ENCODE measurements around the gene USP6NL. TPM values are rescaled to one million over a fixed set of nuclear protein-coding genes. Genes with fewer than 3 reads are reported as not detected.

Gene USP6NL
- total RNA-seq, 4 donors from 2014 or later, result 10.4 to 14.9 (median 13.2) TPM

- H3K9me3 ChIP-seq, result no peaks in the 10 kb centered on the region
Measured at GRCh38 chr10:11478807-11479206, 132.6 kb downstream of the USP6NL start.

GRCh38 chr10:11475831-11476434 is 135.5 kb downstream of the USP6NL start:
- H3K36me3 ChIP-seq, result peaks cover 0 to 1% (median 0%) of the 10 kb centered on the region in 4 donors
- no peaks in the 10 kb centered on the region for H3K27me3 ChIP-seq
- peaks cover 0 to 8% (median 6%) of the 10 kb centered on the region in 4 donors for H3K4me1 ChIP-seq
- DNase-seq (ENCODE audit: extremely low spot score), result no peak
- 95% methylated on average over 3 of the region's 3 CpGs for WGBS
- H3K27ac ChIP-seq (replicated peaks in 1 of 4), result no peak overlapping the region
- intact Hi-C loops (cut with DNase I), result no loop called here
- TF ChIP-seq EP300 (IDR thresholded peaks at IDR 0.05) (no peak), POLR2A (IDR thresholded peaks at IDR 0.05; ENCODE audit: low read depth) (no peak), CTCF (IDR thresholded peaks at IDR 0.05) (no peak), POLR2AphosphoS5 (IDR thresholded peaks at IDR 0.05) (no peak)
- no peaks in the 10 kb centered on the region for H3K9me3 ChIP-seq
- no peak overlapping the region for H3K4me3 ChIP-seq

More at GRCh38 chr10:11478807-11479206, 132.6 kb downstream of the USP6NL start:
- no peak for DNase-seq (ENCODE audit: extremely low spot score)
- Histone ChIP-seq H3K4me1 (no peaks in the 10 kb centered on the region), H3K27ac (replicated peaks in 1 of 4) (no peak overlapping the region), H3K36me3 (peaks cover 0 to 10% (median 2%) of the 10 kb centered on the region in 4 donors), H3K4me3 (no peak overlapping the region), H3K27me3 (no peaks in the 10 kb centered on the region)
- intact Hi-C loops (cut with DNase I), result no loop called here
- WGBS, result 100% methylated on average over 1 of the region's 1 CpG
- TF ChIP-seq CTCF (IDR thresholded peaks at IDR 0.05), result no peak
- TF ChIP-seq POLR2AphosphoS5 (IDR thresholded peaks at IDR 0.05), result no peak
- TF ChIP-seq EP300 (IDR thresholded peaks at IDR 0.05), result no peak
- no peak for TF ChIP-seq POLR2A (IDR thresholded peaks at IDR 0.05; ENCODE audit: low read depth)

- H3K4me3 ChIP-seq, result no peak overlapping the region
- H3K27ac ChIP-seq (replicated peaks in 1 of 4), result no peak overlapping the region
- no peak for TF ChIP-seq CTCF (IDR thresholded peaks at IDR 0.05)
- no peak for TF ChIP-seq POLR2A (IDR thresholded peaks at IDR 0.05; ENCODE audit: low read depth)
- TF ChIP-seq EP300 (IDR thresholded peaks at IDR 0.05), result no peak
- TF ChIP-seq POLR2AphosphoS5 (IDR thresholded peaks at IDR 0.05), result no peak
- no peaks in the 10 kb centered on the region for H3K36me3 ChIP-seq
- 57% methylated on average over 12 of the region's 12 CpGs for WGBS
- peaks cover 0 to 8% (median 6%) of the 10 kb centered on the region in 4 donors for H3K4me1 ChIP-seq
- intact Hi-C loops (cut with DNase I), result no loop called here
- DNase-seq (ENCODE audit: extremely low spot score), result no peak
- H3K27me3 ChIP-seq, result no peaks in the 10 kb centered on the region
- no peaks in the 10 kb centered on the region for H3K9me3 ChIP-seq
Measured at GRCh38 chr10:11473128-11473760, 138.2 kb downstream of the USP6NL start.

- 63% methylated on average over 8 of the region's 8 CpGs for WGBS
- TF ChIP-seq CTCF (IDR thresholded peaks at IDR 0.05), result peak; percentile 73 to 86 (median 82)
- TF ChIP-seq POLR2AphosphoS5 (IDR thresholded peaks at IDR 0.05), result no peak
- intact Hi-C loops (cut with DNase I), result no loop called here
- Histone ChIP-seq H3K4me1 (peaks cover 0 to 8% (median 6%) of the 10 kb centered on the region in 4 donors), H3K36me3 (no peaks in the 10 kb centered on the region), H3K9me3 (no peaks in the 10 kb centered on the region), H3K4me3 (no peak overlapping the region), H3K27me3 (no peaks in the 10 kb centered on the region), H3K27ac (replicated peaks in 1 of 4) (no peak overlapping the region)
- no peak for DNase-seq (ENCODE audit: extremely low spot score)
Measured at GRCh38 chr10:11472158-11472753, 139.2 kb downstream of the USP6NL start.

Data from esophagus muscularis mucosa (tissue), 4 donors.